Activated T-cell treated with anti-CD3 and anti-CD28 coated beads, Interleukin-2, amount 50 U/mL, for 48 hours (primary cell): ENCODE data around the gene C1QTNF8.

ENCODE experiments used
- DNase-seq, 2 experiments: peaks; one replicate each; pipeline ENCODE4 v3.0.0-alpha.2; 2020

The C1QTNF8 gene

GRCh38 chr16:1073566-1074378 is 22.3 kb downstream of the C1QTNF8 start:
- DNase-seq, result no peak

- DNase-seq, result no peak
Measured at GRCh38 chr16:1073262-1073558, 22.8 kb downstream of the C1QTNF8 start.

DNA sequence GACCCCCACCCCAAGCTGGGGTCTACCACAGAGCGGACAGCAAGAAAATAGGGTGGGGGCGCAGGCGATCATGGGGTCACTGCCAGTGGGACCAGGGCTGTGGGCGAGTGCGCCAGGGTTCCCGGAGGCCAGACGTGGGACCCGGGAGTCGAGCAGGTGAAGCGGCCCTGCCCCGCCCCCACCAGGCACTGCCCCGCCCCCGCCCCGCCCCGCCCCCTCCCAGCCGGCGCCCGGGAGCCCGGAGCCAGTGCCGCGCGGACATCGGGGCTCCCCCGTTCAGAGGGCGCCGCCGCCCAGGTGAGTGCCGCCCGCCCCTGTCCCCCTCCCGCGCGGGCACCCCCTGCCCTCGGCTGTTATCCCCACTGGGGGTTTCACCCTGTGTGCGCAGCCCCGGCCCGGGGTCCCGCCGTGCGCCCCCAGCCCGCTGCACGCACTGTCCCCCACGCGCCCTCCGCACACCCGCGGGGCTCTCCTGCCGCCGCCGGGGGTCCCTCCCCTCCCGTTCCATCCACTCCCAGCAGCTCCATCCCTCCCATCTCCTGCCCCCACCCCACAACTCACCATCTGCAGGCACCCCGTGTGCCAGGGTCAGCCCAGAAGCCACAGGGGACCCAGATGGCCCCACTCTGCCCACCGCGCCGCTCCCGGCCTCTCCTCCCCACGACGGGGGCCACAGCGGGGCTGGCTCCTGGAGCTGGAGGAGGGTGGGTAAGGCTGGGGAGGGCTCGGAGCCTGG is 23.4 kb downstream of the C1QTNF8 start, which contains the start of gene SSTR5:
Gene SSTR5 (plus strand): TSS at position 222 of the 736 bp plus-strand sequence. CDS start 6,122 bp downstream, outside the sequence.
- no peak for DNase-seq

DNA sequence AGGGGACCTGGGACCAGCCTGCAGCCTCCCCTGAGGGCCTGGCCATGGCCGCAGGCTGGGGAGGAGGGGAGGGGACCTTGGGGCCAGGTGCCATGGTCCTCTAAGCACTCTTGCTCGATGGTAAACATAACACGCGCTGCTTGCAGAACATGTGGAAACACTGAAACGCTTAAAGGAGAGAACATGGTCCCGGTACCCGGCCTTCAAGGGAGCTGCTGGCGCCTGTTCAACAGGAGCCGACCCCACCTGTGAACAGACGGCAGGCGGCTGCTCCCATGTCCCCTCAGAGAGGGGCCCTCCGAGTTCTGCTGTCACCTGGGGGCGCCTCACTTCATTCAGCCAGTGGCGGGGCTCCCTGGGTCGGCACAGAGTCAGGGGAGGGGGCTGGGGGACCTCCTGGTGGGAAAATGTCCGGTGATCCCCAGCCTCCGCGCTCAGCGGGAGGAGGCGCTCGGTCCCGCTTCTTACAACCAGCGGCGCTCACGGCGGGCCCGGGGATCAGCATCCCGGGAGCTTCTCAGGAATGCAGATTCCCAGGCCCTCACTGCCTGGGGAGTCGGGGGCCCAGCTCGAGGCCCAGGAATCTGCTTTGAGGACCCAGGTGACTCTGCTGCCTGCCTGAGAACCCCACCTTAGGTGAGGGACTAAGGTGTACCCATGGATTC is 24.4 kb downstream of the C1QTNF8 start:
- DNase-seq, result no peak

DNA sequence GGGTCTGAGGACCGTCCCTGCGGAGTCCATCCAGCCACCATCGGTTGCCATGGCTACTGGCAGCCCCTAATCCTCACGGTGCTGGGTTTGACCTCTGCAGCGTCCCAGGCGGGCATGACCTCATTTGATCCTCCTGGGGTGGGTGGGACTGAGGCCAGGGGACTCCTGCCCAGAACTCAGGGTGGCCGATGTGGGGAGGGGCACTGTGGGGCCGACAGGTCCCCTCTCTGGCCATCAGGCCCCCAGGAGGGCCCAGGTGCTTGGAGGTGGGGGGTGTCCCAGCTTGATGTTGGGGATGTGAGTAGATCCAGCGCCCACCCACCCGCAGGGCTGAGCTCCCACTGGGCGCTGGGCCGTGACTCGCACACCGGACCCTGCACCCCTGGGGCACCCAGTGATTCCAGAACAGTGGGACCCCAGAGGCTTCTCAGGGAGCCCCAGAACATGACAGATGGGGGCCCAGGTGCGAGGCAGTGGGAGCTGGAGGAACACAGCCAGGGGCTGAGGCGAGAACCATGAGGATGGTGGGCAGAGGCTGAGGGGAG is 25.1 kb downstream of the C1QTNF8 start:
- DNase-seq, result no peak

DNA sequence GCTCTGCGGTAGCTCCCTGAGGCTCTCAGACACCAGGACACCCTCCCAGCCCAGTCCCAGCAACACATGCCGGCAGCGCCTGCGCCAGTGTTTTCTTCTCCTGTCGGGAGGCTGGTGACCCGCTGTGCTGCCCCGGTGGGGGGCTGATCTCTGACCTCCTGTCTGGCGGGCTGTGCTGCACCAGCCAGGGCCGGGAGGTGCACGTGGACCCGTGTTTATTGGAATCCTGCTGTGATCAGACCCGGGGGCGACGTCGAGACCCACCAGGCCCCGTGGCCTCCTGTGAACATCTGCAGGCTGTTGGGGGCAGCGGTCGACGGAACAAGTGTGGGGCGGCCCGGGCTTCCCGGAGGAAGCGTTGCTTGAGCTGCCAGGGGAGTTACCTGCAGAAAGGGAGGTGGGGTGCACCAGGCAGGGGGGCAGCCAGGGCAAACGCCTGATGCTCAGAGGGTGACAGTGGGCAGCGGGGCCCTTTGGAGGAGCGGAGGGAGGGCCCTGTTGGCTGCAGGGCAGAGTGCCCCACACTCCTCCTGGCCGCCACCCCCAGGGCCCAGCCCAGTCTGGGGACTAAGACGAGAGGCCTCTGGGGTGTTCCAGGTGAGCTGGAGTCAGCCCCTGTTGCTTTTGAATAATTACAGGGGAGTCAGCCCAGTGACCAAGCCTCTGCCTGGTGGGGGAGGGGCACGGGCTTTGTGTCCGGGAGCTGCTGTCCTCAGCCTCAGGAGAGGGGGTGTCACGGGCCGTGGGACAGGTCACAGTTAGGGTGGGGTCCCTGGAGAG is 25.8 kb downstream of the C1QTNF8 start:
- DNase-seq, result no peak

GRCh38 chr16:1069154-1069553 is 26.9 kb downstream of the C1QTNF8 start:
- DNase-seq, result peak; percentile 41 to 44

DNA sequence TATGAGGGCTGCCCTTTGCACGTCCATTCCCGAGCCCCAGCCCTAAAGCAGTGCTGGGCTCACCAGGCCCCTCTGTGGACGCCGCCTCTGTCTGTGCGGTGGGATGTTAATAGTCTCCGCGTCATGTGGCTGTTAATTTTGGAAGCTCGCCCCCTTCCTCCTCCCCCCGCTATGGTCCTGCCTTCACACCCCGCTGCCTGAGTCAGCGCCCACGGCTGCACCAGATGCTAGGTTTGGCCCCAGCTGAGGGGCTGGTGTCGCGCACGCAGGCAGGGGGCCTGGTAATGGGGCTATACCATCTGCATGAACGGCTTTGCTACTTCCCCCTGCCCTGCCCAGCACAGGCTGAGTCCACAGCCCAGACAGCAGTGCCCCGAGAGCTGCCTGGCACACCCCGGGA is 27.6 kb downstream of the C1QTNF8 start:
- DNase-seq, result no peak

DNA sequence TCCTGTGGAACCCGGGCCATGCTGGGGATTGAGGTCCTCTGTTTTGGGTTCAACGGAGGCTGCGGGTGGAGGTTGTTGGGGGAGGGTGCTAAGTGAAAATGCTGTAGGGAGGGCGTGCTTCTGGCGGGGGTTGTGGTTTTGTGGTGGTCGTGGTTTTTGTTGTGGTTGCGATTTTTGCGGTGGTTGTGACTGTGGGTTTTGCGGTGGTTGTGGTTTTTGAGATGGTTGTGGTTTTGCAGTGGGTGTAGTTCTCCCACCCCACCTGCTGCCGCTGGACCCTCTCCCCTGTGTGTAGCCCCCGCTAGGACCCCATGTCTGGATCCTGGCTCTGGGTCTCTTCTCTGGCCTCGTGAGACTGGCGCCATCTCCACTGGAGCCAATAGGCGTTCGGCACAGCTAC is 28.4 kb downstream of the C1QTNF8 start:
- no peak for DNase-seq

- DNase-seq, result no peak
Measured at GRCh38 chr16:1066584-1067172, 29.4 kb downstream of the C1QTNF8 start.

GRCh38 chr16:1065469-1066128 is 30.4 kb downstream of the C1QTNF8 start:
- DNase-seq, result no peak

DNA sequence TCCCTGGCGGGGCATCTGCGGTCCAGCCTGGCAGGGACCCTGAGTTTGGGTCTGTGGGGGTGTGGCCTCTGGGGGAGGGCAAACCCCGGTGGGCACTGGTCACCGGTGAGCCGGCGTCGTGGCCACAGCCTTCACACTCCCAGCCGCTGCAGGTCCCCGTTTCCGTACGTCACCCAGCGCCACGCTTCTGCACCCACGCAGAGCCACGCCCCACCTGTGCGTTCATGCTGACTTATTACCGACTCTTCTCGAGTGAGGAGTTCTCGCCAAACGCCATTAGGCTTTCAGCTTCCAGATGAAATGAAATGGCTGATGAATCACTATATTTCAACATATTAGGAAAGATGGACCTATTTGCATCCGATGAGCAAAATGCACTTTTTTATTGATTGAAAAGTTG is 32.3 kb downstream of the C1QTNF8 start:
- no peak for DNase-seq

DNA sequence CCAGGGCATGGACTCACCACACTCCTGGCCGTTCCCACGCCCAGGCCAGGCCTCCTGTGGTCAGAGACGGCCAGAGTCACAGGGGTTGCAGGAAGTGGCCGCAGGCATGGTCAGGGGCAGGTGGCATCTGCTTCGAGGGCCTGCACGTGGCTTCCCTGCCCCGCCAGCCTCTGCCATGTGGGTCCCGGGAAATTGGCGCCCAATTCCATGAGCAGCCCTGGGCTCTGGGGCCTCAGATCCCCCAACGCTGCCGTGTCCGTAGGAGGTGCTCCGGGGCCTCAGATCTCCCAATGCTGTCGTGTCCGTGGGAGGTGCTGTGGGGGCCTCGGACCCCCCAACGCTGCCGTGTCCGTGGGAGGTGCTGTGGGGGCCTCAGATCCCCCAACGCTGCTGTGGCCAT is 33.1 kb downstream of the C1QTNF8 start:
- no peak for DNase-seq

- no peak for DNase-seq
Measured at GRCh38 chr16:1061769-1062505, 34.1 kb downstream of the C1QTNF8 start.

- DNase-seq, result no peak
Measured at GRCh38 chr16:1060416-1061340, 35.4 kb downstream of the C1QTNF8 start.

GRCh38 chr16:1059310-1059709 is 36.7 kb downstream of the C1QTNF8 start:
- no peak for DNase-seq

DNA sequence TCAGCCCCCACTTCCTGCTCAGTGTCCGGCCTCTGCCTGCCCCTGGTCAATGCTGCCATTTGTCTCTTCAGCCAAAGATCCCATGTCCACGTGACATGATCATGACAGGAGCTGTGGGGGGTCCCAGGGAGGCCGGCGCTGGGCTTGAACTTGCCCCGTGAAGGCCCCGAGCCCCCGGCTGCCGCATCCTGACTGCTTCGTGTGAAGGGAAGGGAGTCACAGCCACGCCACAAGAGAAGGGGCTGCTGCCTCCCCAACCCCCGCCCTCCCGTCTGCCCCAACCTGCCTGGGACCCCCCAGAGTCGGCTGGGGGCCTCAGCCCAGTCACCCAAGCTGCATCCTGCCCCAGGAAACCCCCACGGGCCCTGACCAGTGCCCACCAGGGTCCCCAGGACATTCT is 37.8 kb downstream of the C1QTNF8 start:
- no peak for DNase-seq

GRCh38 chr16:1057252-1057932 is 38.7 kb downstream of the C1QTNF8 start:
- DNase-seq, result peak; percentile 78 to 83

DNA sequence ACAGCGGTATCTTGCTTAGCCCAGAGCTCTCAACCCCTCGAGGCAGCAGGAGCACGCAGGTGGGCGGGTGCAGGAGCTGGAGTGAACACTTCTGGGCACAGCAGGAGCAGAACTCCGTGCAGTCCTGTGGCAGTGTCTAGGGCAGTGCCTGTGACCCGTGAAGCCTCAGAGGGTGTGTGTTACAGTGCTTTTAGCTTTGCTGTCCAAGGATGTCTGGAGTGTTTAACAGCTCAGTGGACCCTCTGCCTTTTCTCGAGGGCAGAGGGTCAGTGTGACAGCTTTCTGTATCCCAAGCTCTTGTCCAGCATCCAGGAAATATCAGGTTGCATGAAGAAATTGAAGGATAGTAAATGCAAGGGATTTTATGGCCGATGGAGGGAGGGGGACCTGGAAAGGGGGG is 39.8 kb downstream of the C1QTNF8 start:
- no peak for DNase-seq
